HEK293T (cell line): ENCODE data around the gene SENP5.

Experiments
- PKNOX1 ChIP-seq: fragments of 450-650 bp; IDR thresholded peaks from 2 replicates; pipeline ENCODE4 v1.6.1; 2016
- SP1 ChIP-seq: fragments of 450-650 bp; IDR thresholded peaks from 2 replicates; pipeline ENCODE4 v1.6.1; 2017

- TF ChIP-seq PKNOX1 (no peak), SP1 (no peak)
Observed at GRCh38 chr3:196886144-196886543, 18.4 kb downstream of the SENP5 start.
